Liver (tissue), 9 donors: Measurements from ENCODE around the gene C19orf44. TPM values are rescaled to one million over a fixed set of nuclear protein-coding genes. Genes with fewer than 3 reads are reported as not detected.
"Not testable (repeated sequence)": the region's sequence is repeated elsewhere in the genome, so short reads cannot be mapped to it uniquely, and the experiment has no call there.

ENCODE experiments used
- DNase-seq: peaks from one replicate; pipeline ENCODE4 v3.0.0-alpha.2; 2017; ENCODE audit warnings: low spot score
- H3K27ac ChIP-seq, 2 donors: one replicate each; pipeline ENCODE4 v1.7.0; 2013; ENCODE audit warnings: inconsistent platforms in 2 of 2, low read length in 2 of 2, control low read depth in 1 of 2, low read depth in 1 of 2, mild to moderate bottlenecking in 1 of 2
- H3K27me3 ChIP-seq, 4 donors: one replicate each; pipeline versions ENCODE4 v1.6.1 to v1.7.0; 2013; ENCODE audit warnings: low read length in 3 of 4, inconsistent platforms in 1 of 4, mild to moderate bottlenecking in 1 of 4, moderate library complexity in 1 of 4; ENCODE audit not compliant: control insufficient read depth in 4 of 4, insufficient read depth in 4 of 4
- H3K36me3 ChIP-seq, 4 donors: one replicate each; pipeline versions ENCODE4 v1.6.1 to v1.7.0; 2013; ENCODE audit warnings: low read length in 3 of 4, mild to moderate bottlenecking in 3 of 4, low read depth in 1 of 4, moderate library complexity in 1 of 4; ENCODE audit not compliant: control insufficient read depth in 4 of 4, insufficient read depth in 3 of 4
- H3K4me1 ChIP-seq, 4 donors: one replicate each; pipeline versions ENCODE4 v1.6.1 to v1.7.0; 2013; ENCODE audit warnings: low read length in 3 of 4, mild to moderate bottlenecking in 3 of 4, moderate library complexity in 1 of 4; ENCODE audit not compliant: control insufficient read depth in 4 of 4, insufficient read depth in 4 of 4
- H3K4me3 ChIP-seq, 3 donors: one replicate each; pipeline versions ENCODE4 v1.6.1 to v1.7.0; 2013; ENCODE audit warnings: low read length in 3 of 3, control low read depth in 1 of 3, low read depth in 1 of 3, mild to moderate bottlenecking in 1 of 3
- H3K9ac ChIP-seq, 2 donors: one replicate each; pipeline ENCODE4 v1.7.0; 2013; ENCODE audit warnings: low read length in 2 of 2, mild to moderate bottlenecking in 2 of 2, moderate library complexity in 2 of 2, control low read depth in 1 of 2, low read depth in 1 of 2
- H3K9me3 ChIP-seq, 4 donors: one replicate each; pipeline versions ENCODE4 v1.6.1 to v1.7.0; 2013; ENCODE audit warnings: low read length in 3 of 4; ENCODE audit not compliant: control insufficient read depth in 4 of 4
- ATF3 ChIP-seq: IDR thresholded peaks from 2 replicates; pipeline ENCODE4 v1.6.1; 2016; ENCODE audit warnings: antibody characterized with exemption
- CTCF ChIP-seq: fragments of 150-350 bp; IDR thresholded peaks from 2 replicates; pipeline ENCODE4 v1.5.1; 2017; ENCODE audit warnings: improper control_type of control experiment, low read depth, low read length; ENCODE audit not compliant: missing input control
- EGR1 ChIP-seq, 2 donors: IDR thresholded peaks; 2 replicates each; pipeline ENCODE4 v1.6.1; 2016 to 2018; ENCODE audit warnings: antibody characterized with exemption in 2 of 2, low read depth in 2 of 2
- FOXA1 ChIP-seq: IDR thresholded peaks from 2 replicates; pipeline ENCODE4 v1.6.1; 2016; ENCODE audit warnings: antibody characterized with exemption
- FOXA2 ChIP-seq: IDR thresholded peaks from 2 replicates; pipeline ENCODE4 v1.6.1; 2016; ENCODE audit warnings: antibody characterized with exemption
- GABPA ChIP-seq, 2 donors: IDR thresholded peaks in 1 of 2; conservative IDR thresholded peaks in 1 of 2; 2 replicates each; pipeline ENCODE4 v1.6.1; 2016; ENCODE audit warnings: antibody characterized with exemption in 2 of 2, mild to moderate bottlenecking in 1 of 2, moderate library complexity in 1 of 2
- HNF4A ChIP-seq, 2 donors: conservative IDR thresholded peaks; 2 replicates each; pipeline ENCODE4 v1.6.1; 2016; ENCODE audit warnings: antibody characterized with exemption in 2 of 2, mild to moderate bottlenecking in 2 of 2
- HNF4G ChIP-seq: IDR thresholded peaks from 2 replicates; pipeline ENCODE4 v1.6.1; 2016; ENCODE audit warnings: antibody characterized with exemption
- JUND ChIP-seq, 2 donors: IDR thresholded peaks; 2 replicates each; pipeline ENCODE4 v1.6.1; 2016; ENCODE audit warnings: antibody characterized with exemption in 2 of 2
- MAX ChIP-seq: IDR thresholded peaks from 2 replicates; pipeline ENCODE4 v1.6.1; 2016; ENCODE audit warnings: antibody characterized with exemption
- NR2F2 ChIP-seq: IDR thresholded peaks from 2 replicates; pipeline ENCODE4 v1.6.1; 2016; ENCODE audit warnings: antibody characterized with exemption
- RAD21 ChIP-seq, 2 donors: IDR thresholded peaks; 2 replicates each; pipeline ENCODE4 v1.6.1; 2016; ENCODE audit warnings: antibody characterized with exemption in 2 of 2, mild to moderate bottlenecking in 2 of 2
- REST ChIP-seq: IDR thresholded peaks from 2 replicates; pipeline ENCODE4 v1.6.1; 2016; ENCODE audit warnings: antibody characterized with exemption, mild to moderate bottlenecking
- RXRA ChIP-seq, 2 donors: IDR thresholded peaks; 2 replicates each; pipeline ENCODE4 v1.6.1; 2017 to 2018; ENCODE audit warnings: antibody characterized with exemption in 2 of 2, mild to moderate bottlenecking in 1 of 2
- SP1 ChIP-seq: IDR thresholded peaks from 2 replicates; pipeline ENCODE4 v1.6.1; 2018; ENCODE audit warnings: antibody characterized with exemption, mild to moderate bottlenecking
- TAF1 ChIP-seq: conservative IDR thresholded peaks from 2 replicates; pipeline ENCODE4 v1.6.1; 2016; ENCODE audit warnings: antibody characterized with exemption, mild to moderate bottlenecking
- YY1 ChIP-seq: IDR thresholded peaks from 2 replicates; pipeline ENCODE4 v1.6.1; 2016; ENCODE audit warnings: antibody characterized with exemption, mild to moderate bottlenecking
- ZBTB33 ChIP-seq: IDR thresholded peaks from 2 replicates; pipeline ENCODE4 v1.6.1; 2016; ENCODE audit warnings: antibody characterized with exemption
- WGBS: extraction: QIAGEN DNeasy Blood & Tissue Kit; methylation state at CpG from one replicate; pipeline ENCODE4 v1.1.7; 2013; 5-methylcytosine and 5-hydroxymethylcytosine counted together
- polyA plus RNA-seq, 2 donors: library from polyadenylated mRNA; stranded (reverse) in 1 of 2; unstranded in 1 of 2; fragments of 200-250 nt in 1 of 2; fragments of >200 nt in 1 of 2; fragmentation: Nextera tagmentation in 1 of 2; extraction: Ambion mirVana in 1 of 2; gene quantifications; one replicate each; pipeline versions ENCODE4 v1.2.1 to v1.2.3, GENCODE V29; 2013 to 2015
- total RNA-seq, 2 donors: library from RNA; depleted of rRNA; stranded (reverse); fragments of >200 nt; gene quantifications; one replicate each; pipeline ENCODE4 v1.2.3, GENCODE V29; 2014
- donor health status: healthy.
- donor health status: healthy.
- donor health status: healthy.
- donor health status: healthy.
- donor health status: healthy.

Gene C19orf44
- total and polyA plus RNA-seq, 4 donors: 0.89 to 3.0 (median 1.3) TPM

- peak overlapping the region; percentile 64 to 78 for H3K27ac ChIP-seq
- peak overlapping the region in 2 of 3 donors; percentile 76 to 98 for H3K4me3 ChIP-seq
- DNase-seq: no peak
- H3K9me3 ChIP-seq: peaks cover 0 to 3% (median 0%) of the 10 kb centered on the region in 4 donors
- H3K36me3 ChIP-seq: no peaks in the 10 kb centered on the region
- H3K27me3 ChIP-seq: no peaks in the 10 kb centered on the region
- 40% methylated on average over 7 of the region's 7 CpGs for WGBS
- no peak for TF ChIP-seq FOXA1
- no peak for TF ChIP-seq EGR1 (IDR thresholded peaks at IDR 0.05; ENCODE audit: low read depth in 2 of 2)
- no peak for TF ChIP-seq HNF4A (conservative IDR thresholded peaks at IDR 0.05)
- no peak for TF ChIP-seq MAX
- H3K4me1 ChIP-seq: peaks cover 0 to 22% (median 19%) of the 10 kb centered on the region in 4 donors
- H3K9ac ChIP-seq: no peak overlapping the region
Measured at GRCh38 chr19:16470541-16470910, 25.7 kb upstream of the C19orf44 start.

- peak overlapping the region; percentile 12 to 54 for H3K9ac ChIP-seq
- H3K9me3 ChIP-seq: peaks cover 0 to 3% (median 0%) of the 10 kb centered on the region in 4 donors
- DNase-seq: no peak
- H3K27me3 ChIP-seq: no peaks in the 10 kb centered on the region
- WGBS: under 1% methylated on average over 67 of the region's 67 CpGs
- no peak for TF ChIP-seq EGR1 (IDR thresholded peaks at IDR 0.05; ENCODE audit: low read depth in 2 of 2)
- no peak for TF ChIP-seq RXRA (IDR thresholded peaks at IDR 0.05)
- TF ChIP-seq HNF4A (conservative IDR thresholded peaks at IDR 0.05): no peak
- TF ChIP-seq FOXA2: no peak
- no peak for TF ChIP-seq GABPA (IDR thresholded peaks at IDR 0.05 in 1 of 2, conservative IDR thresholded peaks at IDR 0.05 in 1 of 2)
- peak; percentile 59 for TF ChIP-seq MAX
- TF ChIP-seq NR2F2: no peak
- TF ChIP-seq JUND (IDR thresholded peaks at IDR 0.05): no peak
- TF ChIP-seq SP1: no peak
- no peak for TF ChIP-seq RAD21 (IDR thresholded peaks at IDR 0.05)
- TF ChIP-seq ATF3: no peak
- TF ChIP-seq HNF4G: no peak
- no peak for TF ChIP-seq ZBTB33
- TF ChIP-seq TAF1: no peak
- peak; percentile 43 for TF ChIP-seq YY1
- no peak for TF ChIP-seq CTCF
- peak; percentile 24 for TF ChIP-seq REST
- peak overlapping the region; percentile 64 to 78 for H3K27ac ChIP-seq
- H3K4me1 ChIP-seq: peaks cover 0 to 22% (median 19%) of the 10 kb centered on the region in 4 donors
- peak overlapping the region; percentile 69 to 98 (median 76) for H3K4me3 ChIP-seq
- H3K36me3 ChIP-seq: no peaks in the 10 kb centered on the region
Measured at GRCh38 chr19:16470911-16471811, 25.0 kb upstream of the C19orf44 start.

GRCh38 chr19:16472559-16472899 lies 23.7 kb upstream of the C19orf44 start:
- not testable (repeated sequence) for H3K36me3 ChIP-seq, DNase-seq, H3K27me3 ChIP-seq, H3K9me3 ChIP-seq
- H3K4me1 ChIP-seq: peaks cover 0 to 21% (median 19%) of the 10 kb centered on the region in 4 donors
- H3K9ac ChIP-seq: peak overlapping the region in 1 of 2 donors; percentile 68
- 31% methylated on average over 2 of the region's 2 CpGs for WGBS
- H3K27ac ChIP-seq: peak overlapping the region; percentile 30 to 94
- H3K4me3 ChIP-seq: peak overlapping the region in 2 of 3 donors; percentile 93 to 98
